Tibial artery (tissue), 4 donors: ENCODE measurements around the gene DDN.

Experiments
- DNase-seq, 2 donors: peaks; one replicate each; pipeline ENCODE4 v3.0.0-alpha.2; 2019
- H3K27ac ChIP-seq, 2 donors: fragments of 200-600 bp; sonication (generic) in 1 of 2; 1 replicate in 1 of 2; 2 replicates in 1 of 2; pipeline ENCODE4 v1.5.1; 2018 to 2019; ENCODE audit warnings: mild to moderate bottlenecking in 1 of 2
- H3K27me3 ChIP-seq, 2 donors: fragments of 200-600 bp; sonication (generic) in 1 of 2; one replicate each; pipeline versions ENCODE4 v1.5.1 to v1.6.0; 2016 to 2019
- H3K36me3 ChIP-seq, 3 donors: fragments of 200-600 bp; sonication (generic) in 2 of 3; one replicate each; pipeline ENCODE4 v1.5.1; 2016 to 2019; ENCODE audit warnings: mild to moderate bottlenecking in 2 of 3
- H3K4me1 ChIP-seq, 4 donors: fragments of 200-600 bp; sonication (generic) in 2 of 4; 1 replicate in 3 of 4; 2 replicates in 1 of 4; pipeline ENCODE4 v1.5.1; 2016 to 2019
- H3K4me3 ChIP-seq, 2 donors: fragments of 200-600 bp; sonication (generic) in 1 of 2; 1 replicate in 1 of 2; 2 replicates in 1 of 2; pipeline ENCODE4 v1.5.1; 2018 to 2019; ENCODE audit warnings: mild to moderate bottlenecking in 2 of 2
- H3K9me3 ChIP-seq, 3 donors: fragments of 200-600 bp; sonication (generic) in 1 of 3; one replicate each; pipeline ENCODE4 v1.5.1; 2016 to 2019
- CTCF ChIP-seq, 2 experiments: fragments of 200-600 bp in 1 of 2; fragments of 450-650 bp in 1 of 2; IDR thresholded peaks; one replicate each; pipeline ENCODE4 v1.5.1; 2017 to 2019; ENCODE audit warnings: antibody characterized with exemption in 2 of 2, mild to moderate bottlenecking in 1 of 2, moderate library complexity in 1 of 2
- intact Hi-C: fragments of 100-400 bp; cut with DNase I; formaldehyde crosslinking; loops from one replicate; pipeline ENCODE4 v1.15.0; 2023; ENCODE audit warnings: low total_unique reads

DDN gene

GRCh38 chr12:48946943-48947342 lies 52.2 kb downstream of the DDN start:
- no peaks in the 10 kb centered on the region for H3K9me3 ChIP-seq
- H3K4me3 ChIP-seq = no peak overlapping the region
- TF ChIP-seq CTCF (IDR thresholded peaks at IDR 0.05) = no peak
- peaks cover 0 to 4% (median 1%) of the 10 kb centered on the region in 4 donors for H3K4me1 ChIP-seq
- no peaks in the 10 kb centered on the region for H3K27me3 ChIP-seq
- no peak for DNase-seq
- intact Hi-C loops = no loop called here
- H3K27ac ChIP-seq = no peak overlapping the region
- peaks cover 0 to 9% (median 4%) of the 10 kb centered on the region in 3 donors for H3K36me3 ChIP-seq

GRCh38 chr12:48946205-48946604 lies 53.0 kb downstream of the DDN start:
- intact Hi-C loops = no loop called here
- no peak for TF ChIP-seq CTCF (IDR thresholded peaks at IDR 0.05)
- peaks cover 0 to 10% (median 4%) of the 10 kb centered on the region in 3 donors for H3K36me3 ChIP-seq
- H3K4me3 ChIP-seq = no peak overlapping the region
- DNase-seq = no peak
- no peak overlapping the region for H3K27ac ChIP-seq
- no peaks in the 10 kb centered on the region for H3K9me3 ChIP-seq
- peaks cover 0 to 4% (median 1%) of the 10 kb centered on the region in 4 donors for H3K4me1 ChIP-seq
- no peaks in the 10 kb centered on the region for H3K27me3 ChIP-seq
